GM18520 (cell line): Measurements from ENCODE around the gene RADIL.

Experiments
- ATAC-seq: cut with Tn5 transposase; IDR thresholded peaks from one replicate; pipeline ENCODE4 v1.9.1; 2021; ENCODE audit not compliant: unreplicated experiment

The RADIL gene

DNA sequence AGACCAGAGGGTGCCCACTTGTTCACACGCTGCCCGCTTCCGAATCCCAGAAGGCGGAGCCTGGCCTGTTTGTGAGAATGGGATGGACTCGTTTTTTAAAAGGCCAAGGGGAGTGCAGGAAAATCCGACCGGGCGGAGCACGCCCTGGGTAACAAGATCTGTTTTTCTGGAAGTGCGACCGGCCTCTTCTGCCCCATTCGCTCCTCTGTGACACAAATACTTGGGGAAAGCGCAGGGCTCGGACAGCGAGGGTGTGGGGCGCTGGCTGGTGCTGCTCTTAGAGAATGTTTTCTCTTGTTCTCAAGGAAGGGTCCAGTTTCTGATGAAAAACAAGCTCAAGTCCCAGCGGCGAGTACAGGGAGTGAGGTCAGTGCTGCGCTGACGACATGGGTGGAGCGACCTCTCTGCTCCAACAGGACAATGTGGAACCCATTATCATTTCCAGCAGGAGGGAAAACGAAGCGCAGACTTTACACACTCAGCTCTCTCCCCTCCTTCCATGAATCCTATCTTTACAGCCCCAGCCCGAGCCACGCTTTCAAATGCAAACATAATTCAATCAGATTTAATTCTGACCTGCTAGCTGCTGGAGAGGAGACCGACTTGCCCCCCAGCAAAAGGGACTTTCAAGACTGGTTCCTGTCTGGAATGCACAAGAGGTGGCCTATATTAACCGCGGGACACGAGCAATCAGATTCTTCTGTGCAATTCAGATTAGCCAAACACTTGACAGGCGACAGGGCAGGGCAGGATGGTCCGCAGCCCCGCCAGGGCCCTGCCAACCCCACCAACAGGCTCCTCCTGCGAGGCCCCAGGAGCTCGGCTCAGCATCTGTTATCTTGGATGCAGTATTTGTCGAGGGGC, 1.1 kb downstream of the RADIL start:
- no peak for ATAC-seq

DNA sequence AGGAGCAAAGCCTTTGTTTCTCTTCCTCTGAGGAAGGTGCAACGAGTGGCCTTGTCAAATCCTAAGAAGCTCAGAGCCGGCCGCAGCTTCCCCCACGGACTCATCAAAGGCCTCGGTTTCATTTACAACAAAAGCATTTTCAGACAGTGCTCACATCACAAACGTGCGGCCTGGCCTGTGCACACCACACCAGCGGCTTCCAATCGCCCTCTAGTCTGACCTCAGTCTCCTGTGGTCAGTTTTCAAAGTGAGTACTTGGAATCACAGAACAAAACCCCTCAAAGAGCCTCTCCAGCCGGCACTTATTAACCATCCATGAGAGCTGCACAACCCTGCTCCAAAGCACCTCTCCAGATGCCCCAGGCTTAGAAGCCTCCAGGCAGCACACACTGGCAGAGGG, 3.3 kb downstream of the RADIL start:
- no peak for ATAC-seq

DNA sequence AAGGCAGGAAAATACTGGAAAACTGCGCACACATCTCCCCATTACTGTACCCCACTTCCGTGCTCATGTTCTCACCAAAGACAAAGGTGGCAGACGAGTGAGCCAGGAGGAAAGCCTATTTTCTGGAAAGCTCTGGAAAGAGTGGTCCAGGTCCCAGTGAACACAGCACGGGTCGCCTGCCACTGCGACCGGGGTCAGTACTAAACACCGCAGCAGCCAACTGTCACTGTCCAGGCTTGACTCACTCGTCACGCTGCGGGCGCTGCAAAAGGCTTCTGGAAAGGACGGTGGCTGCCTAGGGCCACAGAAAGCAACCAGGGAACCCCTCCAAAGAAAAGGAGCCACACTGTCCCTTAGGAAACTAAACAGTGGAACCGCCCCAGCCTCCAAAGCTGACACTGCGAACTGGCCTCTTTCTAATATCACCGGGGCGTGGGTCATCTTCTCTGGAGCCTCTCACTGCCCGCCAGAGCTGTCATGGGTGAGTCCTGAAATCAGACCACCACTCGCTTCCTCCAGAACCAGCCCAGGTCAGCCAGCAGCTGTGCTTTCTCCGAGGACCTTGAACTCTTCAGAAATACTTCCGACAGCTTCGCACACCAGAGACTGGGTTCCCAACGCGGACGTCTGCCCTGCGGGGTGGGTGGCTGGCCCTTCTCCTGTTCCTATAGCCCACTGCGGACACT, 4.0 kb downstream of the RADIL start:
- no peak for ATAC-seq

DNA sequence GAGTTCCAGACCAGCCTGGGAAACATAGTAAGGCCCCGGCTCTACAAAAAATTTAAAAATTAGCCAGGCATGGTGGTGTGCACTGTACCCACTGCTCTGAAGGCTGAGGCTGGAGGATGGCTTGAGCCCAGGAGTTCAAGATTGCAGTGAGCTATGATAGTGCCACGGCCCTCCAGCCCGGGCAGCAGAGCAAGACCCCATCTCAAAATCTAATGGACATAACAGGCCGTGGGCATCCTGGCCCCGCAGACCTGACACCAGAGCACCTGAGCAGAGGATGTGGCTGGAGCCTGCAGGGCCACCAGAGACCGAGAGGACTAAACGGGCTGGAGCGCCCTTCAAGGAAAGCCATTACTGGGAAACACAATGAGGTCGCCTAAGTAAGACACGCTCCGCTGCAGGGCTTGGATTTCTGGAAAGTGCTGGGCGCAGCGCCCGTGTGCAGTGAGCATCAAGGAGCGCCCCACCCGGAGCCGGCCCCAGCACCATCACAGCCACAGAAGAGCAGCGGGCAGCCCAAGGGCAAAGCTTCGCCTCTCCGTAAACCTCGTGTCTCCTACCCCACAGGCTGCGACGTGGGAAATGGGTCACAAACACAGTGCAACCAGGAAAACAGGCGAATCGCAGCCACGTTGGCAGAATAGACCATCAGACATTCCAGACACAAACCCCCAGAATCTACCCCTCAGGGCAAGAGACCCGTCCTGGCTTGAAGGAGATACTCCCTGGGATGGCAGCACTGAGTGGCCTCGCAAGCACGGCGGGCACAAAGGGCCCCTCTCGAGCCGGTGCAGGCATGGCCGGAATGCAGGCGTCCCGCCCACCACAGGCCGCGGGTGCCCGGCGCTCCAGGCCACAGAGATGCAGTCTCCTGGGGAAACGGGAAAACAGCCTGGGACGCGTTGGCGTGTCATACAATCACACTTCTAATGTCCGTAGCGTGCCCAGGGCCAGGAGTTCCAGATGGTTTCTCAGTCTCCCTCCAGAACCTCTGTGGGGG, 4.9 kb downstream of the RADIL start:
- no peak for ATAC-seq

DNA sequence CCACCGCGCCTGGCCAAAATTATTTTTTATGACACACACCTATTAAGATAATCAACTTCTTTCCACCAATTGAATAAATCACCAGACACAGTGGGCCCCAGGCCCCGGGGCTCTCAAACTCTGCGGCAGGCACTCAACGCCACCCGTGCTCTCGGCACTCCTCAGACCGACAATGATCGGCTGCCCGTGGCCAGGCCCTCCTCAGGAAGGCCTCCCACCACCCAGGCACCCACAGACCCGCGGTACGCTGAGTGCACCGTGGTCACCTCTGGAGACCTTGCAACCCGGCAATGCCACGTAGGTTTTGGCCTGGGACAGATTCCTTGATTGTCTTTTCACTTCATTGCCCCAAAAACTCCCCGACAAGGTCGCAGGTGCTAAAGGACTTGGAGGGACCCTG, 6.9 kb downstream of the RADIL start:
- no peak for ATAC-seq

DNA sequence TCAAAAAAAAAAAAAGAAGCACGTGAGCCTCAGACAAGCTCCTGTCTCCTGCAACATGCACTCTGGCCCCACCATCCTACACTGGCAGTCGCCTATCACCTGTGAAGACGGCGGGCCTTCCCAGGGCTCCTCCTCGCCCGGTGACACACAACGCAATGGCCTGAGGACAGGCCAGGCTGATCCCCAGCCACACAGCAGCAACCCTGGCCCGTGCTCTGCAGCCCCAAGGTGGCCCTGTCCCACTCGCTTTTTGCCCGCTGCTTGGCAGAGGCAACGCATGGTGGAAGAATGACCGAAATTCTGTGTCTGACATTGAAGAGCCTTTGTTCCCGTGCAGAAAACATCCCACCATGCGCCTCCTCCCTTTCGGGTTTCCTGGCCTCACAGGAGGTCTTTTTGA, 8.1 kb downstream of the RADIL start:
- no peak for ATAC-seq

DNA sequence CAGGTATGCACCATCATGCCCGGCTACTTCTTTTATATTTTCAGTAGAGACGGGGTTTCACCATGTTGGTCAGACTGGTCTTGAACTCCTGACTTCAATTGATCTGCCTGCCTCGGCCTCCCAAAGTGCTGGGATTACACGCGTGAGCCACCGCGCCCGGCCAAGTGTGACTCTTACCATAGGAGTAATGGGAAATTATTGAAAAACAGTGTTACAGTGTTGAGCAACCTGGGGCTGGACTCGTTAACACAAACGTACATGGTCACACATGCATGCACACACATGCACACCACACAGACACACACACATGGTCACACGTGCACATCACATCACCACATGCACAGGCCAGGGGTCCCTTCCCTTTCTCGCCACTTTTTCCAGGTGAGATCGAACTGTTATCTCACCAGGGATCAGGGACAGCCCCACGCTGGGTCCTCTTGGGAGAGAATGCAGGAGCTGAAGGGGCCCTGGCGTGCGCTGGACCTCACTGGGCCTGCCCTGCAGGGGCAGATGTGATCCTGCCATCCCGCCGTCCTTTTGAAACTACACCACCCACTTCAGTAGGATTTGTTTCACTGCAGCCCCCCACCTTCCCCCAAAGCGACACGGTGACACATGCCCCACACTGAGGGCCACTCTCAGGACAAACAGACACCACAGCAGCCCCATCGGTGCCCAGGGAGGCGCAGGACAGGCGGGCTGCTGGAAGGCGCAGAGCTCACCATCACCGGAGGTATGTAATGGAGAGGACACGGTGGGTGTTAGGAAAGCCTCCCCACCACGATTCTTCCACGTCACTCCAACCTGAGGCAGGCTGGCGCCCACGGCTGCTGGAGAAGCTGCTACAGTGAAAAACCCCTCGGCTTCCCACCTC, 10.2 kb downstream of the RADIL start:
- ATAC-seq, result no peak

DNA sequence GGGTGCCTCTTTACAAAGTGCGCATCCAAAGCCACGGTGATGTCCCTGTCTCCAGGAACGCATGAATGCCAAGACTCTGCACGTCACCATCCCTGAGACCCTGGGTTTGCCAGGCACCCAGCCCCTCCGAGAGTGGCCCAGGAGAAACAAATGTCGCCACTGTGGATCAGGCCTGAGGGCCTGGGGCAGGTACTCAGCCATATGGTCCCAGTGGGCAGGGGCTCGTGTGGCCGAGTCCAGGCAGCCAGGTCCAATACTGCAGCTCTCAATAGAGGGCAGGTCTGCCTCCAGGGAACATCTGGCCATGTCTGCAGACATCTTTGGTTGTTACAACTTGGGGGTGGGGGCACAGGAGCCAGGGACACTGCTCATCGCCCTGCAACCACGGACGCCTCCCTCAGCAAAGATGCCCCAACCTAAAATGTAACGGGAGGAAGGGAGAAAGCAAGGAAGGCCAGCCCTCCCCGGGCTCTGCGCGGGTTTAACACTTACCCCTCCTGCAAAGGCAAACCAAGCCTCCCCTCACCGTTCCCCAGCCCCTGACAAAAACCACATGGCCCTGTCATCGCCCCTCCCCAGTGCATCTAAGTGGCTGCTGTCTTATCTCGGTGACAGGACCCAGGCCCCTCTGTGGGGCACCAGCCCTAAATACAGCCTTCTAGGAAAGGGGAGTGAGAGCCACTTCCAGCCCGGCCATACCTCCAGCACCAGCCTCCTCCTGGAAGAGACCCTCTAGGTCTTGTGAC, 11.4 kb downstream of the RADIL start:
- ATAC-seq, result no peak

DNA sequence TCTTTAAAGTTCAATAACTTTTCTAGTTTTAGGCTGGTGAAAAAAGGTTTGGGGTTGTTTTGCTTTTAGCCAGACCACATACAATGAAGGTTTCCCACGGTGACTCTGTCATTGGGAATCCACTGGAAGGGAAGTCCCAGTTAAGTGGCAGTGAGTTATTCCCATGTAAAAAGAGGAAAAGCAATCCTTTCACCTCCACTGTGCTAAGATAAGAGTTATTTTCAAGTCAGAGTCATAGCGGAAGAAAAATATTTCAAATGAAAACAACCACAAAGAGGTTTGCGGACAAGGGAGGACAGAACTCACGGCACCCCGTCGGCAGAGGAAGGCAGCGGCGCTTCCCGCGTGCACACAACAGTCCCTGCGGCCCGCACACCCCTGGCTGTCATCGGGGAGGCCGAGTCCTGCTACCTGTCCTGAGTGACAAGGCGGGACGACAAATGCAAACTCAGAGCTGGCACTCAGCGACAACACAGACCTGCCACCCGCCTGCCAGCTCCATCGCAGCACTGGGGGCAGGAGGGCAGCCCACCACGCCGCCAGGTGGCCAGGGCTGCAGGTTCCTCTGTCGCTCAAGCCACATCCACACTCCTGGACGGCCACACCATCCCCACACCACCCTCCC, 12.3 kb downstream of the RADIL start:
- no peak for ATAC-seq

DNA sequence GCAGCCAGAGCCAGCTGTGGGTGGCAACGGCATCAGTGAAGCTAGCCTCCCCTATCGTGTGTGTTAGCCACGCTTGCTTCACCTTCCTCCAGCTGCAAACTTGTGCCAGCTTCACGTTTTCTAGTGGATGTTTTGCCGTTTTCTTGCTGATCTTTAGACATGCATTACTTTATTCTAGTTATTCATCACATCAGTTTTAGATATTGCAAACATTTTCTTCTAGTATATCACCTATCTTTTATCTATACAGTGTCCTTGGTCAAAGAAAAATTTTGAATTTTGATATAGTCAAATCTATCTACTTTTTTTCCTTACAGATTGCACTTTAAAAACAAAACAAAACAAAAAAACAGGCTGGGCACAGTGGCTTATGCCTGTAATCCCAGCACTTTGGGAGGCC, 15.0 kb downstream of the RADIL start:
- ATAC-seq, result no peak

DNA sequence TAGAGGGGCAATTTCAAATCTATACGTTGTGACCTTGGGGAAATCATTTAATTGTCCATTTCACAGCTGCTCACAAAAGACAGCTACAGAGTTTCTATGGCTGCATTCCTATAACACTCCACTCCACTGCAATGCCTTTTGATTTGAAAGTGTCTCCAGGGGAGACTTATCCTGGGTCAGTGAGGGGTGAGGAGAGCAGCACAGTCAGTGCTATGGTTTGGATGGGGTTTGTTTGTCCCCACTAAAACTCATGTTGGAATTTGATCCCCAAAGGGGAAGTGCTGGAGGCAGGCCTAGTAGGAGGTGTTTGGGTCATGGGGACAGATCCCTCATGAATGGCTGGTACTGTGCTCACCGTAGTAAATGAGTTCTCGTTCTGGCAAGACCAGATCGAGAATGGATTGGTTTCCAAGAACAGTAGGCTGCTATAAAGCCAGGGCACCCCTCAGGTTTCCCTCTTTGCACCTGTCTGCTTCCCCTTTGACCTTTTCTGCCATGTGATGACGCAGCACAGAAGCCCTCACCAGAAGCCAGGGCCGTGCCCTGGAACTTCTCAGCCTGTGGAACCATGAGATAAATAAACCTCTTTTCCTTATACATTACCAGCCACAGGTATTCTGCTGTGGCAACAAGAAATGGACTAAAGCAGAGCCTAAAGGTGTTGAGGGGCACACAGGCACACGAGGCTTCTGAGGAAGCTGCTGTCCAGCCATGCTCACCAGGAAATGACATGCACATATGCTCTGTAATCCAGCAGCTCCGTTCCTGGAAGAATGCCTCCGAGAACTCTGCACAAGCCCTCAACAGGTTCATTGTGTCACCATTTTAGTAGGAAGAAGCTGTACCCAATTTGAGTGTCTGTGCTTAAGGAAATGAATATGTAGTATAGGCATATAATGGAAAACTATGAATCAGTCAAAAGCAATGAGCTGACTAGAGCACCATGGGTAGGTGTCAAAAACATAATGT, 16.7 kb downstream of the RADIL start:
- ATAC-seq, result no peak

DNA sequence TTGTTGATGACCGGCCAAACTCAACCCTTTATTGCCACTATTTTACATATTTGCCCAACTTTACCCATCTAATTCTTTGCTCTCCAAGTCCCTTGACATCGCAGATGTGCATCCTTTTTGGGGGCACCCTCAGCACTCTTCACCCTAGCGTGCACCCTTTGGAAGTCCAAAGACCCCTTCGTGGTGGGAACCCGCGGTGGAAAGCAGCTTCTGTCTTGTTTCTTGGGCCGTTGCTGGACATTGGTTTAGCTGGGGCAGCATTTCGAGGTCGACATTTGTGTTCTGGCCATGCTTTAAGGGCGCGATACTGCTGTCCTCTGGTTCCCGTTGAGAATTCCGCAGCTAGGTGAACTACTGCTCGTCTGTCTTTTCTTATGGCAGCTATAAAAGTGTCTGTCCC, 21.4 kb downstream of the RADIL start:
- no peak for ATAC-seq

DNA sequence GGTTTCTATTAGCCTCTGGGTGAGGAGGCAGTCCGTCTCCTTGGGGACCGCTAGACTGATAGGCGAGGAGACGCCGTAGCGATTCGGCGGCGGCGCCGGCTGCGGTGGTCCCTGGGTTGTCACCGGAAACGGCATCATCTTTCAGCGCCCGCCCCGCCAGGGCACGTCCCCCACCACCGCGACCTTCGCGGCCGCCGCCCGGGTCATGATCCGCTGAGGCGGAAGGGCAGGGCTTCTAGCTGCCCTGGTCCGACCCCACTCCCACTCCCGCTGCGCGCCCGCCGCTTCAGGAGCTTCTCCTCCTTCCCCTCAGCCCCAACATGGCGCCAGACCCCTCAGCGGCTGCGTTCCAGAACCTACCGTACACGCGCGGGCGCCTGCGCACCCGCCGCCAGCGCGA, 21.8 kb downstream of the RADIL start, which contains the start of gene PAPOLB:
Gene PAPOLB (minus strand): TSS at position 358 of the 400 bp plus-strand sequence. CDS start 220 bp downstream, at position 138.
- ATAC-seq, result no peak

DNA sequence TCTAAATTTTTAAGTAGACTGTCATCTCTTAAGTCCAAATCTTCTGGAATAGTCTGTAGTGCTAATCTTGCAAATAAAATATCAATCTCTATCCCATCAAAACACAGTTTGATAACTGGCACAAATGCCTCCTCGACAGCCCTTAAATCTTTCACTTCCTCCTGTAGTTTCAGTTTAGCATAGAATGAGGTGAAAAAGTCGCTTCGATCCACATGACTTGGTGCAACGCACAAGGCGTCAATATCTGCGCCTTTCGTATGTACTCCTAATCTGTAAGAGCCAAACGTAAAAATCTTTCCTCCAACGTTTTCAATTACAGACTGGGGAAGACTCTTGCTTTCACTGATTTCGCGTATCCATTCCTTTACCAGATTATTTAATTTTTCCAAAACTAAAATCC, 22.3 kb downstream of the RADIL start:
- ATAC-seq, result no peak

DNA sequence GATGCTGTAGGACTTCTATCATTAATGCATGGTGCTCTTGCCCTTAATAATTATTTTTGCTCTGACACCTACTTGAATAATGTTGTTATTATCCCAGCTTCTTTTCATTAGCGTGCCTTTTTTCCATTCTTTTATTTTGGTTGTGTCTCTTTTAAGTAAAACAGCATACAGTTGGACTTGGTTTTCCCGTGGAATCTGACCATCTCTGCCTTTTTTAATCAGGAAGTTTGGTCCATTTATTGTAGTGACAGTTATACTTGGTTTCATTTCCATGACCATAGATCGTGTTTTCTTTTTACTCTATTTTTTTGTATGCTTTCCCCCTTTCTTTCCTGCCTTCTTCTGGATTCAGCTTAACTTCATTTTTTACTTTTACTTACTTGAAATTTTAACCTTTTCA, 26.3 kb downstream of the RADIL start:
- ATAC-seq, result no peak

DNA sequence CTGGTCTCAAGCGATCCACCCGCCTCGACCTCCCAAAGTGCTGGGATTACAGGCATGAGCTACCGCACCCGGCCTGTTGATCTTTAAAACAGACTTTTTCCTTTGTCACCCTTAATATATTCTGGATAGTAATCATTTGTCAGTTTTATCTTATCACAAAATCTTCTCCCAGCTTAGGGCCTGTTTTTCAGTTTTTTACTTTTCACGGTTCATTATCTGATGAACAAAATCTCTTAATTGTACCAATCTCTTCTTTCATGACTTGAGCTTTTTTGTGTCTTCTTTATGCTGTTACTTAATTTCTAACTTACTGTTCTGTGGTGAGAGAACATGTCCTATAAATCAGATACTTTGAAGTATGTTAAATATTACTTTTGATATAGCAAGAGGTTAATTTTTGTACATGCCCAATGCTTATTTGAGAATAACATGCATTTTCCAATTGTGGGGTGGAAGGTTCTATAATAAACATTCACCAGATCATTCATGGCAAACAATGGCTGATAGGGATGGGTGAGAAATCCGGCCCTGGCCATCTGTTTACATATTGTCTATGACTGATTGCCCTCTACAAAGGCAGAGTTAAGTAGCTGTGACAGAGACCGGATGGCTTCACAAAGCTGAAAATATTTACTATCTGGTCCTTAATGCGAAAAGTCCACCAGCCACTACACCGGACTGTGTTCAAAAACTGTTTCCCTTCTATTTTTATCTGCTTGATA, 27.0 kb downstream of the RADIL start:
- no peak for ATAC-seq

DNA sequence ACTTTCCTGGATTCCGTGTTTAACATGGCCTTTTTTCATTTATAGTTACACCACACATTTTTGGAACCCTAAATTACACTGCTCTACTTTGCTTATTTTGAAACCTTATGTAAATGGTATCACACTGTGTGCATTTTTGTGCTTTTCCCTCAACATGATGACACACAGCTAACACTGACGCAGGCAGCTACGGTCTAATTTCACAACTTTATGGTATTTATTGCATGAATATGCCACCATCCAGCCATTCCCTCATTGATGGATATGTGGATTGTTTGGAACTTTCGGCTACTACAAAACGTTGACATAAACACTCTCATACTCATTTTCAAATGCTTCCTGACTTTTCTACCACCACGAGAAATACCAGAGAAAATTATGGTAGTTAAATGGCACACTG, 28.6 kb downstream of the RADIL start:
- no peak for ATAC-seq
